HG03045 (cell line): ENCODE measurements around the gene GPR4.
A peak's percentile ranks its signal among the peaks of the same experiment; 100 is the strongest.
"Not testable (repeated sequence)": the region's sequence is repeated elsewhere in the genome, so short reads cannot be mapped to it uniquely, and the experiment has no call there.

Experiments
- ATAC-seq: cut with Tn5 transposase; IDR thresholded peaks from one replicate; pipeline ENCODE4 v1.9.1; 2021; ENCODE audit warnings: mild to moderate bottlenecking, moderate library complexity; ENCODE audit not compliant: unreplicated experiment

Gene GPR4

DNA sequence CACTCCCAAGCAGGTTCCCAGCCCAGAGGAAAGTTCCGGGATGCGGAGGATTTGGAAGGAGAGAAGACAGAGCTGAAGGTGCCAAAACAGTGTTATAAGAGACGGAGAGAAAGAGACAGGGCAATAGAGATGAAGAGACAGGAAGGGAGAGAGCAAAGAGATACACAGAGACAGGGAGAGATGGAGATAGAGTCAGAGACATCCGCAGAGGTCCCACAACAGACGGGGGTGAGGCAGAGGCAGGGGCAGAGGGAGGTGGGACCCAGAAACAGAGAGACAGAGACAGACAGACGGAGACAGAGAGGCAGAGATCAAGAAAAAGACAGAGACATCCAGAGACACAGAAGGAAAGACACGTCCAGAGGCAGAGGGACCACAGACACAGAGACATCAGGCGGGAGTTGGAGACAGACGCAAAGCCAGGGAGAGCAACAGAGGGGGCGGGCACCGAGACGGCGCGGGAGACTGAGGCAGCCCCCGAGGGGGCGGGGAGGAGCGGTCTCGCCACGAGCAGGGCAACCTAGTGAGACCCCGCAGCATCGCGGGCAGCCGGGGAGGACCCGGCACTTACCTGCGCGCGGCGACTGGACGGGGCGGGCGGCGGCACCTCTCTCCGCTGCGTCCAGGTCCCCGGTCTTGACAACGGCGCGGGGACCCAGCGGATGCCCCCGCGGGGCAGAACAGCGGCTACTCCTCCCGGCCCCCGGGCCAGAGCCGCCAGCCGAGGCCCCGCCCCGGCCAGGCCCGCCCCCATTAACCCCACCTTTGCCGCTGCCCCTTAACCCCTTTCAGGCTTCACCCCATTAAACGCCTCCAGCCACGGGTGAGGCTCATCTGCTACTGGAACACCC lies at the start of gene GPR4:
Gene GPR4 (minus strand): TSS at position 689 of the 851 bp plus-strand sequence. CDS start 10,346 bp downstream, outside the sequence.
- ATAC-seq = no peak

DNA sequence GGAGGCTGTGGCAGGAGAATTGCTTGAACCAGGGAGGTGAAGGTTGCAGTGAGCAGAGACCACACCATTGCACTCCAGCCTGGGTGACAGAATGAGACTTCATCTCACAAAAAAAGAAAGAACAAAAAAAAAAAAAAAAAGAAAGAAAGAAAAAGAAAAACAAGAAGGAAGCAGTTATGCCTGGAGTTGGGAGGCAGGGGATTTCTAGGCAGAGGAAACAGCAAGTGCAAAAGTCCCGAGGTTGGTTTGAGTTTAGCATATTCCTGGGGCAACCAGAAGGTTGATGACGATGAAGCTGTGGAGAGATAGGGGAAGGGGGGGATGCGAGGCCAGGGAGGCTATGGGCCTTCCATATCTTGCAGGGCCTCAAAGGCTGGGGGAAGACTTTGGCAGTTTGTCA lies 48.7 kb upstream of the GPR4 start:
- ATAC-seq = no peak

DNA sequence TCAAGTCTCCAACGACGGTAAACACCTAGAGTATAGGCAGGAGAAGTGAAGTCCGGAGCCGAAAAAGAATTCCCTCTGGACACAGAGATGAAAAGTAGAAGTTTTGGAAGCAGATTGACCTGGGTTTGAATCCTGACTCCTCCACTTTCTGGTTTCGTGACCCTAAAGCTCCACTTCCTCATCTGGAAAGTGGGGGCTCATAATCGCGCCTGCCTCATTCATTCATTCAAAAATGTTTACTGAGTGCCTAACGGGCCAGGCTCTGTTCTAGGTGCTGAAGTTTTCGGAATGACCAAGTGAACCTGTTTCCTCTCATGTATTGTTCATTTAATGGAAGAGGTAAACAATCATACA lies 44.3 kb upstream of the GPR4 start:
- no peak for ATAC-seq

DNA sequence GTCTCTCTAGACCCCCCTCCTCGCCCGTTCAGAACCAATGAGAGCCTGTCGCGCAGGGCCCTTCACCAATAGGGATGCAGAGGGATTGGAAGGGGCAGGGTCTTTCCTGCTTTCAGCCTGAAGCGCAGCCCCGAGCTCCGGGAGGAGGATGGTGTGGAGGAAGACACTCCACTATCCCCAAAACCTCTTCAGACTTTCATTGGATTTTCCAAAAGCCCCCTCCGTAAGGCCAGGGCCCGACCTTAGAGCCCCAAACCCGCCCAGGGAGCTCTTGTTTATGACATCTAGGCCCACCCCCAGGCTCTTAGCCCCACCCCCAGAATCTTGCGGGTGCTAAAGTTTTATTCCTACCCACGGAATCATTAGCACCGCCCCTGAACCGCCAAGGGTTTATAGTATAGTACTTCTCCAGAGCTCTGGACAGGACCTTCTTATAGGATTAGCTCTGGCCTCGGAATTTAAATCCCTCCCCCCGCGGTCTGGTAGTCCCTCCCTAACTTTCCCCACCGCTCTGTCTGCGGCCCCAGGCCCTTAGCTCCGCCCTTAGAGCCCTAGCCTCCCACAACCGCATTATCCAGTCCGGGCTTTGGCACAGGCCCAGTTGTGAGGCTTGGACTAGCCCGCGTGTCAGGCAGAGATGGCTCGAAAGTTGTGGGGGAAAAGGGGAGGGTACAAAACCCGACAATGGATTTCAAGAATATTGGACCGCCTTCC lies 43.8 kb upstream of the GPR4 start:
- peak; percentile 51 for ATAC-seq

DNA sequence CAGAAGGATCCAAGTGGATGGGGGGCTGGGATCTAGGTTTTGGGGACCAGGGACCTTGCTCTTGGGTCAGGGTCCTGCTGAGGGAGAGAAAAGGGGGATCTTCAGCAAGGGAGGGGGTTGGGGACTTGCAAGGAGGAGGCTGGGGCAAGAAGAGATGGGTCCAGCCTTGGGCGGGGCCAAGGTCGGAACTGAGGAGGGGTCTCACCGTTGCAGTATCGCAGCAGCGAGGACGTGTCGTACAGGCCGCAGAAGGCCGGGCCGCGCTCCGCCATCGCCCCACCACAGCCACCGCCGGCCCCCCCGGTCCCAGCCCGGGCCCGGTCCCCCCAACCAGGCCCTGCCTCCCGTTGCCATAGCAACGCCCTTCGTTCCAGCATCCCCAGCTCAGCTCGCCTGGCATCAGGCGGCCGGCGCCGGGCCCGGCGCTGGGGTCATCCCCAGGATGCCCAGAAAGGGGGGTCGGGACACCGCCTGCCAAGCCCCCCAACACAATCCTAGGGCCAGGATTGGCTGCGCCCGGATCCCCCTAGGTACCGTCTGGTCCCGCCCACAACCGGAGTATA lies 43.1 kb upstream of the GPR4 start:
- ATAC-seq = no peak

DNA sequence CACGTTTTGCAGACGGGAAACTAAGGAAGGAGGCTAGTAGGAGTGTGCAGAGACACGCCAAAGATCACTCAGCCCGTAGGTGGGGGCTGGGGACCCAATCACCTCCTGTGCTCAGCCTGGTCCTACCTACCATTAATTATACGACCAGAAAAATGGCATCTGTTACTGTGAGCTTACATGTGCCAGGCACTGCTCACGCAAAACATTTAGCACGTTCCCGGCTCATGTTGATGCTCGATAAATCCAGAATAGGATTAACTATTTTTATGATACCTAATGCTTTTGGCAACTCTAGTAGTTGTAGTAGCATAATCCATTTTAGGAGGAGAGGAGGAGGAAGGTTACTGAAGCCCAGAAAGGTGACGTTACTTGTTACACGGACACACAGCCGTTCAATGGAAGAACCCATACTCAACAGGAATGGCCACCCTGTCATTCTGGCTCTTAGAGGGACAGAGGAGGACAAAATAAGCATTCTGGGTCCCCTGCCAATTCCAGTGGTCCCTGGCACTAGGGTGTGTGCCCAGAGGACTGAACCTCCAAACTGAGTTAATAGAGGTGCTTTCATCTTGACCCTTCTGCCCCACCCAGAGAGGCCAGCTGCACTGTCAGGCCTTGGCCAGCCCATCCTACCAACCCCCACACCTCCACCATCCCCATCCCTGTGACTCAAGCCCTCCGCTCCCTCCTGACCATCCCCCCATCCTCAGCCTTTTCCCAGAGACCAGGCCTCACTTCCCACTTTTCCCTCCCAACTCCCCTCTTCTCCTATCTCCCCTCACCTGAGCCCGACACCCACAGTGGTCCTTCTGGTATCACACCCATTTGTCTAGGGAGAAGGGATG lies 42.1 kb upstream of the GPR4 start:
- ATAC-seq = no peak

DNA sequence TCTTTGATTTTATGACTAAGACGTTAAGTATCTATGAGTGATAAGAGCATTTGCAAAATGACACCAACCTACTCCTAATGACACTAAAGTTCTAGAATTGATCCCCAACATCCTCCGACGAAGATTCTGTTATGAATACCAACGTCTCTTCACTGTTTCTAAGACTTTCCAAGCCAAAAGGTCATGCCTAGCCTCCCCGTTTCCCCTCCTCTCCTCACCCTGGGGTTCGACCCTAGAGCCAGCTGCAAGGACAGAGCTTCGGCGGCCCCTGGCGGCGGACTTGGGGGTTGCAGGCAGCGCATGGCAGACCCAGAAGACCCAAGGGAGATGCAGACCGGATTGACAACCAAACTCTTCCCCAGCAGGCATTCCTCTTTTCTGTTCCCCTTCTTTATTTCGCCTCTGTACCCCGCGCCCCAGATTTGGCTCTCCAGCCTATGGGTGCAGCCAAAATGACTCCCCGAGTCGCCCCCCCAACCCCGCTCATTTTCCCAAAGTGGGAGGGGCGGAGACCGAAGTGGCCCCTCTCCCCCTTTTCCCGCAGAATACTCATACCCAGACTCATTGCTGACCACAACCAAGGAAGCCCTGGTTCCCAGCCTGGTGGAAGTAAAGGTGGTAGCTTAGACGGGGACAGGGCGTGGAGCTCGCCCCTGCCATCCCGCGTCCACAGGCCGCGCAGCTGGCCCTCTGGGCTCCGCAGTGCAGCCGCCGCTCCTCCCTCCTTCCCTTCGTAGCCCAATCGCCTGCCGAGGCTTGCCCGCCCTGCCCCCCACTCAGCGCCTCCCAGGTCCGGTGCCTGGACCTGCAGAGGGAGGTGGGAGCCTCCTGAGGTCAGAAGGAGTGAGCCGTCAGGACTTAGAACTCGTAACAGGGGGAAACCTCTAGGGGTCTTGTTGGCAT lies 41.3 kb upstream of the GPR4 start:
- ATAC-seq = no peak

DNA sequence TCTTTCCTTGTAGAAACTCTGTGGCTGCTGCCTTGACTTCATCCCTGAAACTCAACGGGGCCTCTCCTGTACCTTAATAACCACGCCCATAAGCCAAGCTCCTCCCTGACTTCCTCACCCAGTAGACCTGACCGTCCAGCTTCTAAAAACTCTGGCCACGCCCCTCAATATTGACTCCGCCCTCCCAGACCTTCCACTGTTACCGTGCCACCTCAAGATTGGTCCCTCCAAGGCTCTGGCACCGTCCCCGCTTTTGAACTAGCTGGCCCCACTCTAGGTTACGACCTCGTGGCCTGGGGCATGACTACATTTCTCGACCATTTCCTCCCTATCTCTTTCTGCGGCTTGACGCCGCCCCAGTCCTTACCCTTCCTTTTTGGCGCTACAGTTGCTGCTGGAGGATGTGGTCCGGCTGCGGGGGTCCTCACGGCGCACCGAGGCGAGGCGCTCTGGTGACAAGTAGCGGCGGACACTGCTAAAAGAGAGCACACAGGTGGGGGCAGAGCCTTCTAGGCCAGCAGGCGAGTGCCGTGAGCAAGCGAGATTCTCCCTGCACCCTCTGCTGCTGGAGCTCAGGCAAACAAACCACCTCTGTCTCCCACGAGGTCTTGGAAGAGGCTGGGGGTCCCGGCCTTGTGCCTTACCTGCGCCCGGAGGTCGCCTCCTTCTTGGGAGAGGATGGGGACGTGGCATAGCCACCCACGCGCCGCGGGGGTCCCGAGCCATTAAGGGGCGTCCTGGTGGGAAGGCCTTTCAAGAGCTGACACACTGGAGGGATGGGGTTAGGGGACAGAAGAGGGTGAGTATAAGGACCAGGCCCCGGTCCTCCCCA lies 39.5 kb upstream of the GPR4 start:
- ATAC-seq = no peak

DNA sequence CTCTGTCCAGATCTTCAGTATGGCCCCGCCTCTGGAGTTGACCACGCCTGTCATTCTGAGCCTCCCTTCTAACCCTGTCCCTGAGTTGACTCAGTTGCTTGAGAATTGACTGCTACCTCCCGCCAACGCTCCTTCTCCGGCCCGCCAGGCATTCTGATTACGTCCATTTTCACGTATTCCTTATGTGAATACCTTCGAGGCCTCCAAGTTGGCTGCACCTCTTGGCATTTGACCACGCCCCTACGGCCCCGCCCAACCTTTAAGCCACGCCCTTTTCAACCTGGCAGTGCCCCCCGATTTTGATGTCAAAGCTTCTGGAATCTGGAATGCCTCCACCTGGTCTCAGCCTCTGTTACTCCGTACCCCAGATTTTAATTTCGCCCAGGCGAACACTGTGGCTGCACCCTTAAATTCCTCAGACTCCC lies 38.8 kb upstream of the GPR4 start:
- ATAC-seq = no peak

DNA sequence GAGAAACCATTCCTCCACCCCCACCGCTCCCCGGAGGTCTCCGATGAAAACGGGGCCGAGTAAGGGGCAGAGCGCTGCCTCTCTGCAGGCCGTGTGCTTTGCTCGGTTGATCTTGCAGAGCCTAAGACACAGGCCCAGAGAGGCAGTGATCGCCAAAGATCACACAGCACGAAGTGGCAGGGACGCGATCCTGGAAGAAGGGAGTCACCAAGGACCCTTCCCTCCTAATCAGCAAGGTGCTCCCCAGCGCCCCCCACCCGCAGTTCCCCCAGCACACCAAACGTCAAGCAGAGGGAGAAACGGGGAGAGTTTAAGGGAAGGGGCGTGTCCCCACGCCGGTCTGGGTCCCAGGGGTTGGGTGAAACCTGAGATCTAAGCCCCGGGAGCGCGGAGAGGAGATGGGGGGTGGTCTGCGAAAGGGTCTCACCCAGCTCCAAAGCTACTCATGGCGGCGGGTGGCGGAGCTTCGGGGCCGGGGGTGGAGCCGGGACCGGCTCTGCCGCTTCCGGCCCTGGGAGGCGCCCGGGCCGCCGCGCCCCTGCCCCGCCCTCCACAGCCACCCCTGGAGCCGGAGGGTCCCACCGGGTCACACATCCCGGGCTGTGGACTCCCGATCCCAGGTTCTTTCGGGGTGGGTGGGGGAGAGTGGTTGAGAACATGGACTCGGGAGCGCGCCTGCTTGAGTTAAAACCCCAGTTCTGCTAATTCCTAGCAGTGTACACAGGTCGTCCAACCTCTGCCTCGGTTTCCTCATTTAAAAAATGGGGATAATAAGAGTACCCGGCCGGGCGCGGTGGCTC lies 37.1 kb upstream of the GPR4 start, which contains the start of gene EML2:
Gene EML2 (minus strand): TSS at position 468 of the 800 bp plus-strand sequence. CDS start 21 bp downstream, at position 447.
- no peak for ATAC-seq

DNA sequence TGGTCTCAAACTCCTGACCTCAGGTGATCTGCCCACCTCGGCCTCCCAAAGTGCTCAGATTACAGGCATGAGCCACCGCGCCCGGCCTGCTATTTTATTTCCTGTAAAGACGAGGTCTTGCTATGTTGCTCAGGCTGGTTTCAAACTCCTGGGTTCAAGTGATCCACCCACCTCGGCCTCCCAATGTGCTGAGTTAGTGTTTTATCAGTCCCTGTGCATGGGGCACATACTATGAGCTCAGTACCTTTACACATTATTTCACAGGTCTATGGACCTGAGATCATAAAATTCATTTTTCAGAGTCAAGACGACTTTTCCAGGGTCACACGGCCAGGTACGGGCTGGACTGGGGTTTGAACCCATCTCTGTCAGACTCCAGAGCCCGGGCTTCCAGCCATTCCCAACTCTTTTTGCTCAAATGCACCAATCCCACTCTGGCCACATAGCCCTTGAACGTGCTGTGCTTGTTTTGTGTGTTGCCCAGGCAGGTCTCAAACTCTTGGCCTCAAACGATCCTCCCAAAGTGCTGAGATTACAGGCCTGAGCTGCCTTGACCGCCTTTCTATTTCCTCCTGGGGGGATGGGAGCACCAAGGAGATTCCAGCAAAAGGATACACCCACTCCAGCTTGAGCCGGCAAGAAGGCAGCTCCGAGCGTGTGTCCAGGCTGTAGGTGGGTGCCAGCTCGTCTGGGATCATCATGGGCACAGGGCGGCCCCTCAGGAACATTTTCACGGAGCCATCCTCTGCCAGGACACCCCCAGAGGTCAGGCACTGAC lies 36.1 kb upstream of the GPR4 start:
- no peak for ATAC-seq

DNA sequence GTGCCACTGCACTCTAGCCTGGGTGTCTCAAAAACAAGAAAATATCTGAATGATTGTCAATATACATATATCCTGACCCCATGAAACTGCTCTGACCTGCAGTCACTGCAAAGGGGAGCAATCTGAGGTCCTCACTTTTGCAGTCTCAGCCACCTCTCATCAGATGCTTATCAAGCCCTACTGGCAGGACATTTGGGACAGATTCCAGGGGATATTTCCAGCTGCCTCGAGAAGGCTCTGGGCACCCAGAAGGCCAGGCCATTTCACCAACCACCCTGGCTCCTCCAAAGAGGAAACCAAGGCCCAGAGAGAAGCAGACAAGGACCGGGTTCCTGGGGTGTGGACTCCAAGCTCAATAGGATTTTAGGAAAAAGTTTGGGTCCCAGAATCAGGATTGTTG lies 34.9 kb upstream of the GPR4 start:
- no peak for ATAC-seq

DNA sequence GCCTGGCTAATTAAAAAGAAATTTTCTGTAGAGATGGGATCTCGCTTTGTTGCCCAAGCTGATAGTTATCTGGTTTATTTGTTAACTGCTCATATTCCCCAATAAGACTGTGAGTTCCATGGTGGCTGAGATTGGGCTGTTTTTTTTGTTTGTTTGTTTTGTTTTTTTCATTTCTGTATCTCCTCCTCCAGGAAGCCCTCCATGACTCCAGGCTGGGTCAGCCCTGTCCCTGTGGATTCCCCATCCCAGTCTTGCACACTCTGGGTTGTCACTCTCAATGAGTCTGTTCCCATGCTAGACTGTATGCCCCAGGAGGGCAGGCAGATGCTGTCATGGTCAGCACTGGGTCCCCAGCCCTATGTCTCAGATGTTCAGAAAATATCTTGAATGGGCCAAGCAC lies 34.3 kb upstream of the GPR4 start:
- ATAC-seq = no peak

DNA sequence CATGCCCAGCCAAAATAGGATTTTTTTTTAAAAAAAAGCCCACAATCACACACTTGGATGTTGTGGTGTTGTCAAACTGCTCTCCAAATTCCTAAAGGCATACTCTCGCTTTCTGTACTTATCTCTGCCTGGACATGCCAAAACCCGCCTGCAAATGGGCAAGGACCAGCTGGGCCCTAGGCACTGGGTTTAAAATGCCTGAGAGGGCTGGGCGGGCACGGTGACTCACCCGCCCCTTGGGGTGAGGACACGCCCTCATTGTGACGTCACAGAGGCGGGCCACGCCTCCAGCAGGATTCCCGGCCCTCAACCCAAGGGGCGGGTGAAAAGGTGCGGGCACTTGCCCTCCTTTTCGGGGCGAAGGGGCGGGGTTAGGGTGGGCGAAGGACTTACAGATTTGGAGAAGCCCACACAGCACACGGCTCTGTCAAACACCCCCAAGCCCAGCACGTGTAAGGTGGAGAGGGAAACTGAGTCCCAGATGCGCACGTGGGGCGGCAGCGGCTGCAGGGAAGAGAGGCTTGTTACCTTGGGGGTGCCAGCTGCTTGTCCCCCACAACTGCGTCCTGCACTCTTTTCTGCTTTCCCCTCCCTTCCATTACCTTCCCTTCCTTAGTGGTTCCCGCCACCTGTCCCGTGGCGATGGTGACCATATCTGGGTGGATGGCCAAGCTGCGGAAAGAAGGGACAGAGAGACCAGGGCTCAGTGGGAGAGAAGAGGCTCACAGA lies 30.6 kb upstream of the GPR4 start:
- no peak for ATAC-seq

DNA sequence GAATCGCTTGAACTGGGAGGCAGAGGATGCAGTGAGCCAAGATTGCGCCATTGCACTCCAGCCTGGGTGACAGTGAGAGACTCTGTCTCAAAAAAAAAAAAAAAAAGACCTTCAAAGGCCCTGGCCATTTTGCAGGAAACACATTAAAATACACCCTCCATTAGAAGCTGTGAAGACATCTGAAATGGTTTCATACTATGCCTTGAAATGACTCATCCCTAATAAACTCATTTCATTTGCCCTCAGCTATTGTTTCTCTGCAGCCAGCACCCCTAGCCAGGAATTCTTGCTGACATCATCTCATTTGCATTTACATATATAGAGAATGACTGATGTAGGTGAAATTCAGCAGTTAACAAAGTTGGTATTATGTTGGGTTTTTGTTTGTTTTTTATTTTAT lies 28.5 kb upstream of the GPR4 start:
- ATAC-seq = no peak

DNA sequence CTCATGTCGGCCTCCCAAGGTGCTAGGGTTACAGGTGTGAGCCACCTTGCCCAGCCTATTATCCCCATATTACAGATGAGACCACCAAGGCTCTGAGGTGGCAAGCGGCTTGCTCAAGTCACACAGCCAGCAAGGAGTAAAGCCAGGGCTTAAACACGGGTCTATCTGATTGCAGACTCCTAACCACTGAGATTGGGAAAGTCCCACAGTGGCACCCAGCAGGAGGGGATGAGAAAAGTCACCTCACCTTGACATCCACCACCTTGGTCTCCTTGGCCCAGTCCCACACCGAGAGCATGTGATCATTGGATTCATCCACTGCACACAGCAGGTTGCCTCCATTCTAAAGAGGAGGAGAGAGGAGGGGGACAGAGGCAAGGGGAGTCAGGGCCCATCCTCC lies 27.7 kb upstream of the GPR4 start:
- ATAC-seq = no peak

DNA sequence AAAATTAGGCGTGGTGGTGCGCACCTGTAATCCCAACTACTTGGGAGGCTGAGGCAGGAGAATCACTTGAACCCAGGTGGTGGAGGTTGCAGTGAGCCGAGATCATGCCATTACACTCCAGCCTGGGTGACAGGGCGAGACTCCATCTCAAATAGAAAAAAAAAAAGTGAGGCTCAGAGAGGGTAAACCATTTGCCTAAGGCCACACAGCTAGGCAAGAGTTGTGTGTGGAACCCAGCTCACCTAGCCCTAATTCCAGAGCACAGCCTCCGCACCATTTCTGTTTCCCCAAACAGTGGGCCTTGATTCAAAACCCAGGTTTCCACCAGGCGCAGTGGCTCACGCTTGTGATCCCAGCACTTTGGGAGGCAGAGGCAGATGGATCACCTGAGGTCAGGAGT lies 26.2 kb upstream of the GPR4 start:
- ATAC-seq = not testable (repeated sequence)
